Activated CD8-positive, alpha-beta memory T cell treated with anti-CD3 and anti-CD28 coated beads, Interleukin-2, amount 50 U/mL, for 1 hour (primary cell): ENCODE measurements around the gene STIMATE.

ENCODE experiments used
- DNase-seq: peaks from one replicate; pipeline ENCODE4 v3.0.0-alpha.2; 2020; ENCODE audit errors: extremely low read depth

STIMATE gene

GRCh38 chr3:52817860-52818259 is 79.5 kb downstream of the STIMATE start:
- no peak for DNase-seq

GRCh38 chr3:52817221-52817620 is 80.1 kb downstream of the STIMATE start:
- DNase-seq = no peak

- DNase-seq = no peak
Measured at GRCh38 chr3:52816654-52817053, 80.7 kb downstream of the STIMATE start.

GRCh38 chr3:52816199-52816598 is 81.1 kb downstream of the STIMATE start:
- no peak for DNase-seq

GRCh38 chr3:52813810-52814209 is 83.5 kb downstream of the STIMATE start:
- no peak for DNase-seq

GRCh38 chr3:52811452-52812011 is 85.8 kb downstream of the STIMATE start:
- no peak for DNase-seq

GRCh38 chr3:52810923-52811322 is 86.4 kb downstream of the STIMATE start:
- DNase-seq = no peak

- no peak for DNase-seq
Measured at GRCh38 chr3:52809662-52810377, 87.5 kb downstream of the STIMATE start.

GRCh38 chr3:52809149-52809548 is 88.2 kb downstream of the STIMATE start:
- no peak for DNase-seq

- no peak for DNase-seq
Measured at GRCh38 chr3:52805270-52806039, 91.9 kb downstream of the STIMATE start.

- no peak for DNase-seq
Measured at GRCh38 chr3:52801839-52802238, 95.5 kb downstream of the STIMATE start.

- no peak for DNase-seq
Measured at GRCh38 chr3:52800079-52800478, 97.3 kb downstream of the STIMATE start.

- DNase-seq = no peak
Measured at GRCh38 chr3:52798978-52799476, 98.3 kb downstream of the STIMATE start.

- DNase-seq = no peak
Measured at GRCh38 chr3:52798376-52798977, 98.9 kb downstream of the STIMATE start.

- no peak for DNase-seq
Measured at GRCh38 chr3:52796411-52796810, 100.9 kb downstream of the STIMATE start.

GRCh38 chr3:52795298-52795900 is 101.9 kb downstream of the STIMATE start:
- DNase-seq = no peak

GRCh38 chr3:52794612-52795099 is 102.7 kb downstream of the STIMATE start, which contains the start of gene ITIH3:
Gene ITIH3, plus strand, starts transcription at chr3:52794796. Its CDS starts 8 bp downstream, at chr3:52794804.
- no peak for DNase-seq

GRCh38 chr3:52793702-52794611 is 103.4 kb downstream of the STIMATE start:
- no peak for DNase-seq

GRCh38 chr3:52792961-52793695 is 104.2 kb downstream of the STIMATE start:
- DNase-seq = no peak

GRCh38 chr3:52792413-52792812 is 104.9 kb downstream of the STIMATE start:
- no peak for DNase-seq
